K562 (cell line): ENCODE data around the gene CEP41. TPM values are rescaled to one million over a fixed set of nuclear protein-coding genes. Genes with fewer than 3 reads are reported as not detected.

Experiments used
- ATAC-seq: fragments of 200-7000 bp; cut with Tn5 transposase; 3 replicates; pipeline ENCODE4 v1.9.1; 2020; ENCODE audit warnings: moderate library complexity
- BruUV-seq: library from RNA; stranded (reverse); fragments of 400-500 nt; replicated peaks from 2 replicates; lab custom pipeline; 2021; lab: Mats Ljungman, UMichigan
- CTCF ChIA-PET: fragments of 300-600 bp; formaldehyde crosslinking; extraction: SDS; loops from one replicate; lab custom pipeline; 2021; ENCODE audit warnings: low intra/inter-chr PET ratio; lab: Yijun Ruan, JAX
- POLR2A ChIA-PET: fragments of 300-600, 350-650 bp; sonication (Branson Sonifier 250); formaldehyde crosslinking; extraction: SDS; loops from one replicate; lab custom pipeline; 2021; ENCODE audit warnings: antibody characterized with exemption, inconsistent platforms; lab: Yijun Ruan, JAX
- DNase-seq, 4 experiments: peaks; one replicate each; pipeline versions ENCODE4 v3.0.0 to v3.0.0-alpha.2; 2011 to 2018; ENCODE audit warnings: low spot score in 3 of 4, mixed read lengths in 3 of 4; ENCODE audit errors: extremely low read depth in 1 of 4
- FAIRE-seq: peaks from 2 replicates; lab custom pipeline; 2011; peaks lifted over from hg19 to GRCh38; lab: Jason Lieb, UNC
- H2AFZ ChIP-seq: 2 replicates; pipeline ENCODE4 v1.6.0; 2011; ENCODE audit warnings: low read depth, low read length, control low read depth, inconsistent platforms
- H3K27ac ChIP-seq: fragments of 200-600 bp; 3 replicates; pipeline ENCODE4 v1.8.0; 2011; ENCODE audit warnings: low read depth, mild to moderate bottlenecking, control low read depth, inconsistent platforms, low read length, moderate library complexity, mixed read lengths; ENCODE audit errors: extremely low read depth
- H3K27me3 ChIP-seq, 2 experiments: fragments of 300-600 bp in 1 of 2; 2 replicates in 1 of 2; 3 replicates in 1 of 2; pipeline versions ENCODE4 v1.6.0 to v1.8.0; 2011; ENCODE audit warnings: inconsistent platforms in 2 of 2, low read length in 2 of 2, mild to moderate bottlenecking in 1 of 2, mixed read lengths in 1 of 2, moderate library complexity in 1 of 2; ENCODE audit not compliant: control insufficient read depth in 2 of 2, insufficient read depth in 2 of 2
- H3K36me3 ChIP-seq: fragments of 300-600 bp; 3 replicates; pipeline ENCODE4 v1.8.0; 2011; ENCODE audit warnings: mild to moderate bottlenecking, low read length, inconsistent platforms; ENCODE audit not compliant: control insufficient read depth, insufficient read depth
- H3K4me1 ChIP-seq, 2 experiments: fragments of 200-600 bp in 1 of 2; replicated peaks in 1 of 2; 2 replicates in 1 of 2; 3 replicates in 1 of 2; pipeline versions ENCODE4 v1.5.1 to v1.8.0; 2011; ENCODE audit warnings: inconsistent platforms in 2 of 2, low read length in 2 of 2, mild to moderate bottlenecking in 1 of 2, mixed read lengths in 1 of 2, moderate library complexity in 1 of 2; ENCODE audit not compliant: control insufficient read depth in 2 of 2, insufficient read depth in 2 of 2
- H3K4me2 ChIP-seq: 2 replicates; pipeline ENCODE4 v1.6.1; 2011; ENCODE audit warnings: low read length, control low read depth, inconsistent platforms, mixed read lengths; ENCODE audit not compliant: insufficient read depth
- H3K4me3 ChIP-seq: fragments of 200-600 bp; sonication (generic), shearing (Covaris generic); 2 replicates; pipeline ENCODE4 v1.5.1; 2016; ENCODE audit warnings: control low read depth, inconsistent platforms
- H3K79me2 ChIP-seq: fragments of 200-600 bp; 3 replicates; pipeline ENCODE4 v1.8.0; 2011; ENCODE audit warnings: low read length, inconsistent platforms; ENCODE audit not compliant: control insufficient read depth, insufficient read depth
- H3K9ac ChIP-seq, 2 experiments: 2 replicates each; pipeline versions ENCODE4 v1.6.0 to v1.6.1; 2011; ENCODE audit warnings: low read depth in 2 of 2, low read length in 2 of 2, control low read depth in 1 of 2, inconsistent platforms in 1 of 2, mild to moderate bottlenecking in 1 of 2, mixed read lengths in 1 of 2; ENCODE audit not compliant: insufficient read depth in 1 of 2
- H3K9me1 ChIP-seq: one replicate; pipeline ENCODE4 v1.6.0; 2011; ENCODE audit warnings: inconsistent platforms, mild to moderate bottlenecking, low read length, moderate library complexity; ENCODE audit not compliant: control insufficient read depth, insufficient read depth
- H3K9me3 ChIP-seq: replicated peaks from 2 replicates; pipeline ENCODE4 v1.5.1; 2011; ENCODE audit warnings: low read depth, low read length, inconsistent platforms; ENCODE audit not compliant: control insufficient read depth, insufficient read depth
- H4K20me1 ChIP-seq: replicated peaks from 2 replicates; pipeline ENCODE4 v1.6.1; 2011; ENCODE audit warnings: low read length, inconsistent platforms, mixed read lengths; ENCODE audit not compliant: control insufficient read depth, insufficient read depth
- BRD9 ChIP-seq: fragments of 450-650 bp; IDR thresholded peaks from 2 replicates; pipeline ENCODE4 v1.6.1; 2018; ENCODE audit warnings: low read depth; ENCODE audit not compliant: partially characterized antibody
- COPS2 ChIP-seq: fragments of 450-650 bp; conservative IDR thresholded peaks from 2 replicates; pipeline ENCODE4 v1.6.1; 2016; ENCODE audit warnings: mild to moderate bottlenecking, moderate library complexity
- E2F3 ChIP-seq: fragments of 250-450 bp; sonication (Bioruptor Pico); IDR thresholded peaks from 2 replicates; pipeline ENCODE4 v1.4.0; 2020; ENCODE audit warnings: mild to moderate bottlenecking
- GABPA ChIP-seq: fragments of 200-800 bp; sonication (Bioruptor generic); conservative IDR thresholded peaks from 2 replicates; pipeline ENCODE4 v1.6.1; 2016; ENCODE audit warnings: low read depth, missing genetic modification characterization, missing compliant biosample characterization
- GTF2A2 ChIP-seq: IDR thresholded peaks from 2 replicates; pipeline ENCODE4 v1.6.1; 2016; ENCODE audit warnings: mild to moderate bottlenecking, missing genetic modification characterization, missing compliant biosample characterization
- ILF3 ChIP-seq: fragments of 450-650 bp; IDR thresholded peaks from 2 replicates; pipeline ENCODE4 v1.6.1; 2018; ENCODE audit warnings: antibody characterized with exemption, mild to moderate bottlenecking, moderate library complexity, borderline replicate concordance
- JUNB ChIP-seq: fragments of 450-650 bp; formaldehyde crosslinking; conservative IDR thresholded peaks from 2 replicates; pipeline ENCODE4 v1.4.0; 2020; ENCODE audit warnings: mild to moderate bottlenecking
- LCOR ChIP-seq: sonication (generic); formaldehyde crosslinking; IDR thresholded peaks from 2 replicates; pipeline ENCODE4 v1.8.0; 2022; ENCODE audit warnings: mild to moderate bottlenecking, missing genetic modification reagents
- OTX1 ChIP-seq: fragments of 450-650 bp; formaldehyde crosslinking; IDR thresholded peaks from 2 replicates; pipeline ENCODE4 v1.4.0; 2022; ENCODE audit warnings: mild to moderate bottlenecking
- POLR2H ChIP-seq: IDR thresholded peaks from 2 replicates; pipeline ENCODE4 v1.6.1; 2016; ENCODE audit warnings: missing genetic modification characterization, low read depth, mild to moderate bottlenecking, control low read depth, missing compliant biosample characterization, moderate library complexity
- POLR3A ChIP-seq: IDR thresholded peaks from 2 replicates; pipeline ENCODE4 v1.6.1; 2011; ENCODE audit warnings: borderline replicate concordance, mild to moderate bottlenecking, moderate library complexity; ENCODE audit not compliant: insufficient read length, insufficient read depth; ENCODE audit errors: extremely low read depth
- SIN3A ChIP-seq, 2 experiments: fragments of 150-350 bp in 1 of 2; IDR thresholded peaks; 2 replicates each; pipeline ENCODE4 v1.6.1; 2011 to 2016; ENCODE audit warnings: borderline replicate concordance in 2 of 2, low read depth in 2 of 2, low read length in 2 of 2, mild to moderate bottlenecking in 2 of 2, moderate library complexity in 2 of 2; ENCODE audit not compliant: control insufficient read depth in 1 of 2
- ZFP1 ChIP-seq: fragments of 450-650 bp; formaldehyde crosslinking; IDR thresholded peaks from 2 replicates; pipeline ENCODE4 v1.4.0; 2020; ENCODE audit warnings: mild to moderate bottlenecking, mixed read lengths
- ZFPM2 ChIP-seq: fragments of 250-450 bp; sonication (Bioruptor Pico); IDR thresholded peaks from 2 replicates; pipeline ENCODE4 v1.5.1; 2022; ENCODE audit warnings: mild to moderate bottlenecking
- ZNF146 ChIP-seq: IDR thresholded peaks from one replicate; pipeline ENCODE4 v1.6.1; 2018; ENCODE audit warnings: missing compliant biosample characterization; ENCODE audit not compliant: unreplicated experiment
- ZNF224 ChIP-seq: sonication (generic); formaldehyde crosslinking; IDR thresholded peaks from 2 replicates; pipeline ENCODE4 v1.8.0; 2022; ENCODE audit warnings: mild to moderate bottlenecking, missing genetic modification reagents
- WGBS: fragments of 100-300 bp; shearing (Covaris generic); methylation state at CpG from one replicate; pipeline ENCODE4 v1.1.6; 2016; ENCODE audit warnings: low coverage, mixed read lengths; ENCODE audit not compliant: insufficient coverage; ENCODE audit errors: missing lambda C conversion rate; 5-methylcytosine and 5-hydroxymethylcytosine counted together
- in situ Hi-C: fragments of 300-500 bp; cut with MboI; formaldehyde crosslinking; loops from 4 replicates; pipeline ENCODE4 v1.15.0; 2018; ENCODE audit warnings: inconsistent platforms, mixed read lengths
- intact Hi-C: fragments of 100-400 bp; cut with micrococcal nuclease; formaldehyde crosslinking; loops from 2 replicates; pipeline ENCODE4 v1.14.2; 2022
- polyA plus RNA-seq, 8 experiments: library from polyadenylated mRNA; depleted of rRNA in 4 of 8; stranded (reverse) in 5 of 8; unstranded in 3 of 8; fragments of >200 nt; fragmentation: Nextera tagmentation in 2 of 8; fragmentation: Illumina TruSeq in 1 of 8; extraction: Ambion mirVana in 2 of 8; extraction: Trizol in 1 of 8; gene quantifications; 2 replicates each; pipeline versions ENCODE4 v1.2.1 to v1.2.3, GENCODE V29; 2011 to 2014; ENCODE audit warnings: inconsistent platforms in 1 of 8, missing spikeins in 1 of 8
- total RNA-seq, 7 experiments: library from RNA; depleted of rRNA in 6 of 7; stranded (reverse); fragments of >200 nt in 6 of 7; fragmentation: Illumina TruSeq in 2 of 7; extraction: Trizol in 2 of 7; gene quantifications; 2 replicates each; pipeline versions ENCODE4 v1.2.1 to v1.2.3, GENCODE V29; 2011 to 2021; ENCODE audit warnings: low replicate concordance in 1 of 7
- TF ChIP-seq, protein P1 (sequence below): fragments of 250-450 bp; sonication (Bioruptor Pico); IDR thresholded peaks from 2 replicates; pipeline ENCODE4 v1.9.0; 2021; ENCODE audit warnings: mild to moderate bottlenecking
- TF ChIP-seq, protein P2 (sequence below): fragments of 450-650 bp; IDR thresholded peaks from 2 replicates; pipeline ENCODE4 v1.6.1; 2016; ENCODE audit warnings: mild to moderate bottlenecking

The CEP41 gene
- total and polyA plus RNA-seq, 9 of the 15 experiments (the other 6 are each of a cell fraction or from before 2014, with no cell fraction given) = 1.5 to 15.5 (median 6.4) TPM

DNA sequence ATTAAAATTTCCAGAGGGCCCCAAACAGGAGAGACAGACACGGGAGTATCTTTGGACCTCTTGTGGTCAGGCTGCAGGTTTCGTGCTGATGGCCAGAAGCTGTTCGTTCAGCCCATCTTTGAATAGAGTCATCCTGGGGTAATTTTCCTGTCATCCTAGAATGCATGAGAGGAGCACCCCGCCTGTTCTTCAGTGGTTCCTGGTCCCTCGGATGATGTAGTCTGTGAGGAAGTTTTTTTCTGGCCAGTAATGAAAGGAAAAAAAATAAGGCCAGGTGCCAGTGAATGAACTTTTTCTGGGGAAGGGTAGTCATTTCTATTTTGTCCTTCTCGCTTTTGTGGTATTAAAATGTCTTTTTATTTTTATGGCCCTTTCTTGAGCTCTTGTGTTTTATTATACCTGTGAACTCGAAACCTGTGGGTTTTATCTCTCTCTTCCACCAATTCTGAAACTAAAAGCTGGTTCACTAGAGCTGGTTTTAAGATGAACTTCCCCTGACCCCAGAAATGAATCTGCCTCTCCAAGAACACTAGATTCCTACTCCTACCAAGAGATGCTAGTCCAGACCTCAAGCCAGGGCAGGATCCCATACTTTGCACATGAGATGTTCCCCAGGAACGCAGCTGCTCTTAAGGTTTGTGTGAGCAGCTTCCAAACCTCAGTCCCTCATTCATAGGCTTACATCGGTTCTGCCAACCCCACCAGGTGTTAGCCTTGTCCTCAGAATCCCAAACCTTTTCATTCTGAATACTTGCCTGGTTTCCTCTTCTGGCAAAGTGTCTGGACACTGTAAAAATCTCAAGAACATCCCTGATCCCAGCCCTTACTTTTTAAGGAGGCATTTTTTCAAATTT lies 35.7 kb upstream of the CEP41 start (continued):
- TF ChIP-seq GABPA = no peak
- no peak for TF ChIP-seq POLR2H (tag)
- no peak for TF ChIP-seq ZFP1 (CRISPR knock-in tag)
- TF ChIP-seq, protein P1, sequence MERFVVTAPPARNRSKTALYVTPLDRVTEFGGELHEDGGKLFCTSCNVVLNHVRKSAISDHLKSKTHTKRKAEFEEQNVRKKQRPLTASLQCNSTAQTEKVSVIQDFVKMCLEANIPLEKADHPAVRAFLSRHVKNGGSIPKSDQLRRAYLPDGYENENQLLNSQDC (CRISPR knock-in tag) = no peak
- TF ChIP-seq ILF3 = no peak
- no peak for TF ChIP-seq OTX1 (CRISPR knock-in tag)
- TF ChIP-seq E2F3 = no peak
- TF ChIP-seq ZNF146 = no peak
- no peak for TF ChIP-seq GTF2A2 (tag)

GRCh38 chr7:130475776-130476175 lies 35.0 kb upstream of the CEP41 start:
- H3K4me2 ChIP-seq = no peak overlapping the region
- in situ Hi-C loops = no loop called here
- no peaks in the 10 kb centered on the region for H3K9me3 ChIP-seq
- ATAC-seq = no peak
- no peak overlapping the region for H3K4me3 ChIP-seq
- H3K4me1 ChIP-seq = no peaks in the 10 kb centered on the region
- H3K36me3 ChIP-seq = no peaks in the 10 kb centered on the region
- POLR2A ChIA-PET = no interaction called here
- CTCF ChIA-PET = no interaction called here
- H3K79me2 ChIP-seq = no peaks in the 10 kb centered on the region
- peaks cover 15 to 24% of the 10 kb centered on the region in 2 experiments for H3K27me3 ChIP-seq
- no peak for FAIRE-seq
- no peak overlapping the region for H3K9ac ChIP-seq
- DNase-seq = no peak
- intact Hi-C loops = loop anchor here (2.0 kb wide), 1 partner anchor 77 kb away; no protein-coding TSS in a partner anchor
- WGBS = 1% methylated on average over 7 of the region's 7 CpGs
- H3K9me1 ChIP-seq = no peaks in the 10 kb centered on the region
- no peaks in the 10 kb centered on the region for H4K20me1 ChIP-seq
- no TSS peak for BruUV-seq
- H2AFZ ChIP-seq = no peak overlapping the region
- no peak overlapping the region for H3K27ac ChIP-seq
- TF ChIP-seq JUNB (CRISPR knock-in tag) (no peak), BRD9 (no peak), SIN3A (IDR thresholded peaks at IDR 0.05; ENCODE audit: borderline replicate concordance in 2 of 2, control insufficient read depth in 1 of 2, low read depth in 2 of 2, low read length in 2 of 2) (no peak), POLR3A (no peak), ZNF224 (CRISPR knock-in tag) (no peak), COPS2 (no peak), LCOR (CRISPR knock-in tag) (no peak), ZFPM2 (CRISPR knock-in tag) (no peak)
- TF ChIP-seq, protein P2, sequence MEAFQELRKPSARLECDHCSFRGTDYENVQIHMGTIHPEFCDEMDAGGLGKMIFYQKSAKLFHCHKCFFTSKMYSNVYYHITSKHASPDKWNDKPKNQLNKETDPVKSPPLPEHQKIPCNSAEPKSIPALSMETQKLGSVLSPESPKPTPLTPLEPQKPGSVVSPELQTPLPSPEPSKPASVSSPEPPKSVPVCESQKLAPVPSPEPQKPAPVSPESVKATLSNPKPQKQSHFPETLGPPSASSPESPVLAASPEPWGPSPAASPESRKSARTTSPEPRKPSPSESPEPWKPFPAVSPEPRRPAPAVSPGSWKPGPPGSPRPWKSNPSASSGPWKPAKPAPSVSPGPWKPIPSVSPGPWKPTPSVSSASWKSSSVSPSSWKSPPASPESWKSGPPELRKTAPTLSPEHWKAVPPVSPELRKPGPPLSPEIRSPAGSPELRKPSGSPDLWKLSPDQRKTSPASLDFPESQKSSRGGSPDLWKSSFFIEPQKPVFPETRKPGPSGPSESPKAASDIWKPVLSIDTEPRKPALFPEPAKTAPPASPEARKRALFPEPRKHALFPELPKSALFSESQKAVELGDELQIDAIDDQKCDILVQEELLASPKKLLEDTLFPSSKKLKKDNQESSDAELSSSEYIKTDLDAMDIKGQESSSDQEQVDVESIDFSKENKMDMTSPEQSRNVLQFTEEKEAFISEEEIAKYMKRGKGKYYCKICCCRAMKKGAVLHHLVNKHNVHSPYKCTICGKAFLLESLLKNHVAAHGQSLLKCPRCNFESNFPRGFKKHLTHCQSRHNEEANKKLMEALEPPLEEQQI = no peak
